Esophagus muscularis mucosa (tissue), 4 donors: ENCODE measurements around the gene MAML1. TPM values are rescaled to one million over a fixed set of nuclear protein-coding genes. Genes with fewer than 3 reads are reported as not detected.
A peak's percentile ranks its signal among the peaks of the same experiment; 100 is the strongest.
"Not testable (repeated sequence)": the region's sequence is repeated elsewhere in the genome, so short reads cannot be mapped to it uniquely, and the experiment has no call there.

Experiments
- DNase-seq: peaks from one replicate; pipeline ENCODE4 v3.0.0-alpha.2; 2017; ENCODE audit errors: extremely low spot score
- H3K27ac ChIP-seq, 4 donors: fragments of 200-600 bp; sonication (generic); replicated peaks in 1 of 4; 1 replicate in 3 of 4; 2 replicates in 1 of 4; pipeline ENCODE4 v1.5.1; 2016 to 2019; ENCODE audit warnings: mild to moderate bottlenecking in 1 of 4
- H3K27me3 ChIP-seq, 4 donors: fragments of 200-600 bp; sonication (generic); one replicate each; pipeline versions ENCODE4 v1.5.1 to v1.6.0; 2016 to 2019
- H3K36me3 ChIP-seq, 4 donors: fragments of 200-600 bp; sonication (generic); one replicate each; pipeline ENCODE4 v1.5.1; 2016 to 2019
- H3K4me1 ChIP-seq, 4 donors: fragments of 200-600 bp; sonication (generic); one replicate each; pipeline ENCODE4 v1.5.1; 2016 to 2019
- H3K4me3 ChIP-seq, 4 donors: fragments of 200-600 bp; sonication (generic); 1 replicate in 2 of 4; 2 replicates in 2 of 4; pipeline ENCODE4 v1.5.1; 2016 to 2019; ENCODE audit warnings: mild to moderate bottlenecking in 4 of 4, moderate library complexity in 1 of 4
- H3K9me3 ChIP-seq, 4 donors: fragments of 200-600 bp; sonication (generic); 1 replicate in 3 of 4; 2 replicates in 1 of 4; pipeline ENCODE4 v1.5.1; 2016 to 2019
- CTCF ChIP-seq, 3 experiments: fragments of 200-600 bp in 2 of 3; fragments of 450-650 bp in 1 of 3; sonication (generic) in 2 of 3; IDR thresholded peaks; one replicate each; pipeline ENCODE4 v1.5.1; 2017 to 2019; ENCODE audit warnings: antibody characterized with exemption in 3 of 3, mild to moderate bottlenecking in 2 of 3, moderate library complexity in 1 of 3
- EP300 ChIP-seq: sonication (generic); formaldehyde crosslinking; IDR thresholded peaks from one replicate; pipeline ENCODE4 v1.6.1; 2017; ENCODE audit warnings: antibody characterized with exemption
- POLR2A ChIP-seq: fragments of 450-650 bp; IDR thresholded peaks from one replicate; pipeline ENCODE4 v1.6.1; 2017; ENCODE audit warnings: antibody characterized with exemption, moderate library complexity, mild to moderate bottlenecking, low read depth
- POLR2AphosphoS5 ChIP-seq, 2 donors: sonication (generic); formaldehyde crosslinking; IDR thresholded peaks; one replicate each; pipeline ENCODE4 v1.6.1; 2017; ENCODE audit warnings: antibody characterized with exemption in 2 of 2
- WGBS: methylation state at CpG from one replicate; pipeline ENCODE4 v1.1.5; 2018; 5-methylcytosine and 5-hydroxymethylcytosine counted together
- intact Hi-C: fragments of 100-400 bp; cut with DNase I; formaldehyde crosslinking; loops from one replicate; pipeline ENCODE4 v1.15.1; 2023
- total RNA-seq, 4 donors: library from RNA; depleted of rRNA; stranded (reverse); fragments of >200 nt; gene quantifications; one replicate each; pipeline versions ENCODE4 v1.1.0 to v1.2.1, GENCODE V29; 2016

Gene MAML1
- total RNA-seq, 4 donors from 2014 or later, result 21.4 to 60.9 (median 36.4) TPM

GRCh38 chr5:179733772-179734126, 1.1 kb downstream of the MAML1 start:
- H3K4me3 ChIP-seq, result peak overlapping the region; percentile 91 to 100 (median 96)
- no peaks in the 10 kb centered on the region for H3K9me3 ChIP-seq
- H3K27me3 ChIP-seq, result no peaks in the 10 kb centered on the region
- intact Hi-C loops, result loop anchor here (5.0 kb wide), 1 partner anchor 36 kb away; the partner anchor contains the start of gene CANX
- DNase-seq, result no peak
- peaks cover 8 to 40% (median 19%) of the 10 kb centered on the region in 4 donors for H3K36me3 ChIP-seq
- WGBS, result 0% methylated on average over 2 of the region's 2 CpGs
- TF ChIP-seq CTCF (IDR thresholded peaks at IDR 0.05) (no peak), POLR2AphosphoS5 (IDR thresholded peaks at IDR 0.05) (no peak), POLR2A (no peak), EP300 (no peak)
- peaks cover 48 to 64% (median 63%) of the 10 kb centered on the region in 4 donors for H3K4me1 ChIP-seq
- H3K27ac ChIP-seq, result peak overlapping the region; percentile 97 to 100 (median 98)

GRCh38 chr5:179734536-179735164, 2.0 kb downstream of the MAML1 start:
- TF ChIP-seq POLR2A (no peak), CTCF (IDR thresholded peaks at IDR 0.05) (no peak), POLR2AphosphoS5 (IDR thresholded peaks at IDR 0.05) (no peak), EP300 (no peak)
- no peaks in the 10 kb centered on the region for H3K27me3 ChIP-seq
- H3K4me1 ChIP-seq, result peaks cover 50 to 73% (median 71%) of the 10 kb centered on the region in 4 donors
- no peaks in the 10 kb centered on the region for H3K9me3 ChIP-seq
- no peak for DNase-seq
- peak overlapping the region; percentile 18 to 100 (median 98) for H3K27ac ChIP-seq
- intact Hi-C loops, result loop anchor here (5.0 kb wide), 1 partner anchor 37 kb away; the partner anchor contains the start of gene CANX
- H3K36me3 ChIP-seq, result peaks cover 0 to 31% (median 11%) of the 10 kb centered on the region in 4 donors
- H3K4me3 ChIP-seq, result peak overlapping the region; percentile 91 to 100 (median 96)
- 72% methylated on average over 12 of the region's 12 CpGs for WGBS

GRCh38 chr5:179738742-179739141, 6.1 kb downstream of the MAML1 start:
- intact Hi-C loops, result no loop called here
- no peak for DNase-seq
- Histone ChIP-seq H3K36me3 (peaks cover 0 to 19% (median 5%) of the 10 kb centered on the region in 4 donors), H3K9me3 (no peaks in the 10 kb centered on the region), H3K27me3 (no peaks in the 10 kb centered on the region), H3K4me1 (peaks cover 47 to 91% (median 75%) of the 10 kb centered on the region in 4 donors), H3K27ac (peak overlapping the region in 1 of 4 donors; percentile 18), H3K4me3 (no peak overlapping the region)
- WGBS, result 87% methylated on average over 4 of the region's 4 CpGs
- TF ChIP-seq POLR2AphosphoS5 (IDR thresholded peaks at IDR 0.05) (no peak), CTCF (IDR thresholded peaks at IDR 0.05) (no peak), EP300 (no peak), POLR2A (no peak)

GRCh38 chr5:179744106-179744505, 11.5 kb downstream of the MAML1 start:
- WGBS, result 79% methylated on average over 7 of the region's 7 CpGs
- H3K36me3 ChIP-seq, H3K9me3 ChIP-seq, H3K27me3 ChIP-seq, H3K27ac ChIP-seq, intact Hi-C loops, H3K4me3 ChIP-seq, DNase-seq: not testable (repeated sequence)
- peaks cover 17 to 77% (median 47%) of the 10 kb centered on the region in 4 donors for H3K4me1 ChIP-seq

- DNase-seq, result no peak
- 91% methylated on average over 2 of the region's 2 CpGs for WGBS
- Histone ChIP-seq H3K4me3 (no peak overlapping the region), H3K4me1 (peaks cover 16 to 68% (median 42%) of the 10 kb centered on the region in 4 donors), H3K27me3 (no peaks in the 10 kb centered on the region), H3K36me3 (peaks cover 6 to 8% (median 6%) of the 10 kb centered on the region in 4 donors), H3K9me3 (no peaks in the 10 kb centered on the region), H3K27ac (no peak overlapping the region)
- intact Hi-C loops, result no loop called here
- TF ChIP-seq EP300, result no peak
- TF ChIP-seq CTCF (IDR thresholded peaks at IDR 0.05), result no peak
- TF ChIP-seq POLR2A, result no peak
- no peak for TF ChIP-seq POLR2AphosphoS5 (IDR thresholded peaks at IDR 0.05)
Observed at GRCh38 chr5:179746872-179747271, 14.2 kb downstream of the MAML1 start.
